ENCODE measurements around the gene TAS1R3.

DNA sequence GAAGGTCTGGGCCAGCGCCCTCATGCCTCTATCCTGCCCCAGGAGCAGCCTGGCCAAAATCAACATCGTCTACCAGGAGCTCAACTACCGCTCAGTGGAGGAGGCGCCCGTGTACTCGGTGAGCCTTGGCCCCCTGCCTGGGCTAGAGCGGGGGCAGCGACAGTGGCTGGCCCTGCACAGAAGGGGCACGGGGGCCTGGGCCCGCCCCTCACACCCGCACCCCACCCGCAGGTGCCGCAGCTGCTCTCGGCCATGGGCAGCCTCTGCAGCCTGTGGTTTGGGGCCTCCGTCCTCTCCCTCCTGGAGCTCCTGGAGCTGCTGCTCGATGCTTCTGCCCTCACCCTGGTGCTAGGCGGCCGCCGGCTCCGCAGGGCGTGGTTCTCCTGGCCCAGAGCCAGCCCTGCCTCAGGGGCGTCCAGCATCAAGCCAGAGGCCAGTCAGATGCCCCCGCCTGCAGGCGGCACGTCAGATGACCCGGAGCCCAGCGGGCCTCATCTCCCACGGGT lies 40.0 kb upstream of the TAS1R3 start:
- TF ChIP-seq EZH2 (IDR thresholded peaks at IDR 0.05; ENCODE audit: borderline replicate concordance, insufficient read depth, low read depth, low read length, poor library complexity, severe bottlenecking): no peak
- TF ChIP-seq, protein P1, sequence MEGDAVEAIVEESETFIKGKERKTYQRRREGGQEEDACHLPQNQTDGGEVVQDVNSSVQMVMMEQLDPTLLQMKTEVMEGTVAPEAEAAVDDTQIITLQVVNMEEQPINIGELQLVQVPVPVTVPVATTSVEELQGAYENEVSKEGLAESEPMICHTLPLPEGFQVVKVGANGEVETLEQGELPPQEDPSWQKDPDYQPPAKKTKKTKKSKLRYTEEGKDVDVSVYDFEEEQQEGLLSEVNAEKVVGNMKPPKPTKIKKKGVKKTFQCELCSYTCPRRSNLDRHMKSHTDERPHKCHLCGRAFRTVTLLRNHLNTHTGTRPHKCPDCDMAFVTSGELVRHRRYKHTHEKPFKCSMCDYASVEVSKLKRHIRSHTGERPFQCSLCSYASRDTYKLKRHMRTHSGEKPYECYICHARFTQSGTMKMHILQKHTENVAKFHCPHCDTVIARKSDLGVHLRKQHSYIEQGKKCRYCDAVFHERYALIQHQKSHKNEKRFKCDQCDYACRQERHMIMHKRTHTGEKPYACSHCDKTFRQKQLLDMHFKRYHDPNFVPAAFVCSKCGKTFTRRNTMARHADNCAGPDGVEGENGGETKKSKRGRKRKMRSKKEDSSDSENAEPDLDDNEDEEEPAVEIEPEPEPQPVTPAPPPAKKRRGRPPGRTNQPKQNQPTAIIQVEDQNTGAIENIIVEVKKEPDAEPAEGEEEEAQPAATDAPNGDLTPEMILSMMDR (IDR thresholded peaks at IDR 0.05): no peak
